Spleen (tissue), 13 donors: Measurements from ENCODE around the gene PDIA5. TPM values are rescaled to one million over a fixed set of nuclear protein-coding genes. Genes with fewer than 3 reads are reported as not detected.

Experiments used
- DNase-seq: peaks from one replicate; pipeline ENCODE4 v3.0.0-alpha.2; 2020
- H3K27ac ChIP-seq, 8 donors: fragments of 200-600 bp; sonication (generic) in 7 of 8; 1 replicate in 4 of 8; 2 replicates in 4 of 8; pipeline versions ENCODE4 v1.5.0 to v1.8.0; 2016 to 2021; ENCODE audit warnings: inconsistent platforms in 4 of 8, mild to moderate bottlenecking in 4 of 8, moderate library complexity in 1 of 8
- H3K27me3 ChIP-seq, 7 donors: fragments of 200-600 bp; sonication (generic) in 6 of 7; replicated peaks in 1 of 7; 1 replicate in 4 of 7; 2 replicates in 3 of 7; pipeline versions ENCODE4 v1.5.0 to v1.8.0; 2016 to 2021; ENCODE audit warnings: inconsistent platforms in 3 of 7, mild to moderate bottlenecking in 1 of 7
- H3K36me3 ChIP-seq, 6 donors: fragments of 200-600 bp; sonication (generic) in 5 of 6; 1 replicate in 4 of 6; 2 replicates in 2 of 6; pipeline versions ENCODE4 v1.5.0 to v1.8.0; 2016 to 2021; ENCODE audit warnings: inconsistent platforms in 2 of 6
- H3K4me1 ChIP-seq, 6 donors: fragments of 200-600 bp; sonication (generic) in 5 of 6; 1 replicate in 3 of 6; 2 replicates in 3 of 6; pipeline versions ENCODE4 v1.5.0 to v1.8.0; 2016 to 2021; ENCODE audit warnings: inconsistent platforms in 3 of 6
- H3K4me3 ChIP-seq, 8 donors: fragments of 200-600 bp; sonication (generic) in 7 of 8; 1 replicate in 4 of 8; 2 replicates in 4 of 8; pipeline versions ENCODE4 v1.5.0 to v1.8.0; 2016 to 2021; ENCODE audit warnings: inconsistent platforms in 4 of 8, mild to moderate bottlenecking in 4 of 8, moderate library complexity in 2 of 8
- H3K9me3 ChIP-seq, 8 donors: fragments of 200-600 bp; sonication (generic) in 7 of 8; 1 replicate in 4 of 8; 2 replicates in 4 of 8; pipeline versions ENCODE4 v1.5.0 to v1.8.0; 2016 to 2021; ENCODE audit warnings: inconsistent platforms in 4 of 8
- POLR2A ChIP-seq, 3 donors: fragments of 450-650 bp; IDR thresholded peaks; one replicate each; pipeline ENCODE4 v1.5.1; 2017; ENCODE audit warnings: antibody characterized with exemption in 3 of 3, mild to moderate bottlenecking in 1 of 3
- POLR2AphosphoS5 ChIP-seq, 3 donors: sonication (generic); formaldehyde crosslinking; IDR thresholded peaks; one replicate each; pipeline ENCODE4 v1.5.1; 2017; ENCODE audit warnings: antibody characterized with exemption in 3 of 3
- WGBS, 5 donors: extraction: QIAGEN DNeasy Blood & Tissue Kit in 3 of 5; methylation state at CpG; one replicate each; pipeline versions ENCODE4 v1.1.5 to v1.1.7; 2013 to 2018; 5-methylcytosine and 5-hydroxymethylcytosine counted together
- intact Hi-C: fragments of 100-400 bp; cut with DNase I; formaldehyde crosslinking; loops from one replicate; pipeline ENCODE4 v1.15.0; 2023; ENCODE audit warnings: low total_unique reads
- long read RNA-seq, 2 donors: transcript quantifications; one replicate each; lab custom pipeline, GENCODE V29; 2026
- polyA plus RNA-seq, 3 donors: library from polyadenylated mRNA; stranded (reverse); fragments of 200-250 nt; gene quantifications; one replicate each; pipeline ENCODE4 v1.2.1, GENCODE V29; 2013
- total RNA-seq, 7 donors: library from RNA; depleted of rRNA in 3 of 7; stranded (reverse); fragments of >200 nt in 3 of 7; fragmentation: NEBNext Ultra II Directional in 4 of 7; extraction: Animal tissue kit (Norgen Biotek cat#: 25700) in 4 of 7; gene quantifications; one replicate each; pipeline versions ENCODE4 v1.1.0 to v1.2.1, GENCODE V29; 2016 to 2021
- TF ChIP-seq, protein P1 (sequence below), 11 experiments: fragments of 200-600 bp in 7 of 11; fragments of 450-650 bp in 4 of 11; sonication (generic) in 4 of 11; IDR thresholded peaks in 8 of 11; conservative IDR thresholded peaks in 3 of 11; 1 replicate in 7 of 11; 2 replicates in 4 of 11; pipeline versions ENCODE4 v1.4.0 to v1.8.0; 2016 to 2021; ENCODE audit warnings: antibody characterized with exemption in 11 of 11, inconsistent platforms in 4 of 11, mild to moderate bottlenecking in 1 of 11
- donor health status: healthy with polysubstance abuse.
- donor health status: DM: no; HTN: no; CAD: no; lungs with moderate emphysema.
- donor health status: DM: no; HTN: no; CAD: no.
- donor health status: Bipolar disorder and iron deficiency.
- donor health status: healthy.
- donor health status: DM: no; HTN: no; CAD: no.
- donor health status: DM: yes; HTN: yes; CAD: no.

Gene PDIA5
- 10 to 100 TPM; 16.9 to 30.2 (median 22.1) TPM for total RNA-seq
- polyA plus RNA-seq, result 1 to 10 TPM; 5.8 to 8.9 (median 7.3) TPM
- long read RNA-seq, donor 1, partial matches to known transcripts, result 0 of 3 reads
- long read RNA-seq, donor 1, other reads (novel, unspliced or antisense), result 0 of 3 reads
- long read RNA-seq, donor 2, transcript PDIA5-201 (17 exons, 1,799 nt), result major isoform, 5 of 5 reads
- long read RNA-seq, donor 2, partial matches to known transcripts, result 0 of 5 reads
- long read RNA-seq, donor 2, other reads (novel, unspliced or antisense), result 0 of 5 reads

- TF ChIP-seq POLR2AphosphoS5 (IDR thresholded peaks at IDR 0.05), result peak; percentile 86 to 93 (median 90)
- TF ChIP-seq, protein P1, sequence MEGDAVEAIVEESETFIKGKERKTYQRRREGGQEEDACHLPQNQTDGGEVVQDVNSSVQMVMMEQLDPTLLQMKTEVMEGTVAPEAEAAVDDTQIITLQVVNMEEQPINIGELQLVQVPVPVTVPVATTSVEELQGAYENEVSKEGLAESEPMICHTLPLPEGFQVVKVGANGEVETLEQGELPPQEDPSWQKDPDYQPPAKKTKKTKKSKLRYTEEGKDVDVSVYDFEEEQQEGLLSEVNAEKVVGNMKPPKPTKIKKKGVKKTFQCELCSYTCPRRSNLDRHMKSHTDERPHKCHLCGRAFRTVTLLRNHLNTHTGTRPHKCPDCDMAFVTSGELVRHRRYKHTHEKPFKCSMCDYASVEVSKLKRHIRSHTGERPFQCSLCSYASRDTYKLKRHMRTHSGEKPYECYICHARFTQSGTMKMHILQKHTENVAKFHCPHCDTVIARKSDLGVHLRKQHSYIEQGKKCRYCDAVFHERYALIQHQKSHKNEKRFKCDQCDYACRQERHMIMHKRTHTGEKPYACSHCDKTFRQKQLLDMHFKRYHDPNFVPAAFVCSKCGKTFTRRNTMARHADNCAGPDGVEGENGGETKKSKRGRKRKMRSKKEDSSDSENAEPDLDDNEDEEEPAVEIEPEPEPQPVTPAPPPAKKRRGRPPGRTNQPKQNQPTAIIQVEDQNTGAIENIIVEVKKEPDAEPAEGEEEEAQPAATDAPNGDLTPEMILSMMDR (IDR thresholded peaks at IDR 0.05 in 8 of 11, conservative IDR thresholded peaks at IDR 0.05 in 3 of 11), result no peak
- H3K36me3 ChIP-seq, result no peaks in the 10 kb centered on the region
- WGBS, 5 donors, result 0 to 1% (median 0%) methylated on average over 27 to 72 of the region's 72 CpGs
- H3K4me1 ChIP-seq, result peaks cover 3 to 57% (median 35%) of the 10 kb centered on the region in 6 donors
- H3K27me3 ChIP-seq, result peaks cover 0 to 5% (median 0%) of the 10 kb centered on the region in 7 donors
- peak; percentile 93 for DNase-seq
- H3K27ac ChIP-seq, result peak within 1 kb of the TSS; percentile 52 to 85 (median 77)
- H3K4me3 ChIP-seq, result peak within 1 kb of the TSS; percentile 71 to 94 (median 88)
- H3K9me3 ChIP-seq, result no peaks in the 10 kb centered on the region
- intact Hi-C loops, result no loop called here
Measured at GRCh38 chr3:123066896-123067688, at the start of gene PDIA5. Gene PDIA5 (plus strand): TSS chr3:123067025. CDS start chr3:123067165, 140 bp downstream.

DNA sequence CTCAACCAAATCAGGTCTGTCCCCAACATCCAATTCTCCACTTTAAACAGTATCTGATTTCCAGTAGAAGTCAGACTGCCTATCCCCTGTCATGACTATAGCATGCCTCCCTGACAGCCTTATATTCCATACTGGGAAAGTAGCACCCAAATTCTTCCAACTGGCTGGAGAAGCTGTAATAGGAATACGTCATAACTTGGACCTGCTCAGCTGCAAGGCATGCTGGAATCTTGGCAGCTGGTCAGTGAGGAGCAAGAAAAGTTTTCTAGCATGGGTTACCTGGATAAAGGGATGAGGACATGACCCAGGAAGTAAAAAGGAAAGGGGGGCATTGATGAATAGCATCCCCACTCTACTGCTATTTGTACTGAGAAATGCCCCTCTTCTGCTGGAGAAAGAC lies 48.1 kb upstream of the PDIA5 start:
- no peak overlapping the region for H3K27ac ChIP-seq
- H3K4me3 ChIP-seq, result no peak overlapping the region
- H3K4me1 ChIP-seq, result no peaks in the 10 kb centered on the region
- no peaks in the 10 kb centered on the region for H3K36me3 ChIP-seq
- intact Hi-C loops, result no loop called here
- no peaks in the 10 kb centered on the region for H3K9me3 ChIP-seq
- no peak for DNase-seq
- WGBS, 5 donors, result 76 to 94% (median 90%) methylated on average over 1 of the region's 1 CpG
- H3K27me3 ChIP-seq, result peaks cover 0 to 30% (median 0%) of the 10 kb centered on the region in 7 donors
- TF ChIP-seq, protein P1 (IDR thresholded peaks at IDR 0.05 in 8 of 11, conservative IDR thresholded peaks at IDR 0.05 in 3 of 11), result no peak
- no peak for TF ChIP-seq POLR2AphosphoS5 (IDR thresholded peaks at IDR 0.05)
- no peak for TF ChIP-seq POLR2A (IDR thresholded peaks at IDR 0.05)

GRCh38 chr3:123019161-123019560 lies 47.7 kb upstream of the PDIA5 start:
- WGBS, 5 donors, result 63 to 85% (median 77%) methylated on average over 3 of the region's 3 CpGs

More at GRCh38 chr3:123019161-123019560, 47.7 kb upstream of the PDIA5 start:
- DNase-seq, result no peak
- Histone ChIP-seq H3K27me3 (peaks cover 0 to 30% (median 0%) of the 10 kb centered on the region in 7 donors), H3K36me3 (no peaks in the 10 kb centered on the region), H3K4me3 (no peak overlapping the region), H3K9me3 (no peaks in the 10 kb centered on the region), H3K27ac (no peak overlapping the region), H3K4me1 (no peaks in the 10 kb centered on the region)
- intact Hi-C loops, result no loop called here
- TF ChIP-seq POLR2AphosphoS5 (IDR thresholded peaks at IDR 0.05) (no peak), POLR2A (IDR thresholded peaks at IDR 0.05) (no peak)
- TF ChIP-seq, protein P1 (IDR thresholded peaks at IDR 0.05 in 8 of 11, conservative IDR thresholded peaks at IDR 0.05 in 3 of 11), result no peak
